Keratinocyte (primary cell): ENCODE measurements around the gene NDUFS8.

Source experiments
- CTCF ChIP-seq, 3 experiments: IDR thresholded peaks in 1 of 3; conservative IDR thresholded peaks in 1 of 3; optimal IDR thresholded peaks in 1 of 3; 2 replicates in 2 of 3; 3 replicates in 1 of 3; pipeline versions ENCODE3 to v1.5.1; 2011; ENCODE audit warnings: low read length in 3 of 3, mild to moderate bottlenecking in 3 of 3, moderate library complexity in 2 of 3, control low read depth in 1 of 3, inconsistent platforms in 1 of 3; ENCODE audit not compliant: insufficient read depth in 2 of 3; ENCODE audit errors: extremely low read depth in 1 of 3
- EZH2 ChIP-seq: IDR thresholded peaks from one replicate; pipeline ENCODE4 v1.6.1; 2012; ENCODE audit warnings: inconsistent platforms, mild to moderate bottlenecking, low read length, moderate library complexity

- TF ChIP-seq CTCF (optimal IDR thresholded peaks at IDR 0.05 in 1 of 3, IDR thresholded peaks at IDR 0.05 in 1 of 3, conservative IDR thresholded peaks at IDR 0.05 in 1 of 3; ENCODE audit: extremely low read depth in 1 of 3, insufficient read depth in 2 of 3, low read length in 3 of 3) (no peak), EZH2 (no peak)
These were observed 23.7 kb downstream of the NDUFS8 start for GRCh38 chr11:68053981-68054812.
